Occipital lobe (tissue), 2 donors: ENCODE data around the gene STAT4. TPM values are rescaled to one million over a fixed set of nuclear protein-coding genes. Genes with fewer than 3 reads are reported as not detected.

ENCODE experiments used
- DNase-seq: peaks from one replicate; lab custom pipeline; 2025; lab: John Stamatoyannopoulos, UW
- total RNA-seq: library from RNA; depleted of rRNA; stranded (reverse); fragments of >200 nt; gene quantifications from one replicate; pipeline ENCODE4 v1.2.3, GENCODE V29; 2014

The STAT4 gene, protein sequence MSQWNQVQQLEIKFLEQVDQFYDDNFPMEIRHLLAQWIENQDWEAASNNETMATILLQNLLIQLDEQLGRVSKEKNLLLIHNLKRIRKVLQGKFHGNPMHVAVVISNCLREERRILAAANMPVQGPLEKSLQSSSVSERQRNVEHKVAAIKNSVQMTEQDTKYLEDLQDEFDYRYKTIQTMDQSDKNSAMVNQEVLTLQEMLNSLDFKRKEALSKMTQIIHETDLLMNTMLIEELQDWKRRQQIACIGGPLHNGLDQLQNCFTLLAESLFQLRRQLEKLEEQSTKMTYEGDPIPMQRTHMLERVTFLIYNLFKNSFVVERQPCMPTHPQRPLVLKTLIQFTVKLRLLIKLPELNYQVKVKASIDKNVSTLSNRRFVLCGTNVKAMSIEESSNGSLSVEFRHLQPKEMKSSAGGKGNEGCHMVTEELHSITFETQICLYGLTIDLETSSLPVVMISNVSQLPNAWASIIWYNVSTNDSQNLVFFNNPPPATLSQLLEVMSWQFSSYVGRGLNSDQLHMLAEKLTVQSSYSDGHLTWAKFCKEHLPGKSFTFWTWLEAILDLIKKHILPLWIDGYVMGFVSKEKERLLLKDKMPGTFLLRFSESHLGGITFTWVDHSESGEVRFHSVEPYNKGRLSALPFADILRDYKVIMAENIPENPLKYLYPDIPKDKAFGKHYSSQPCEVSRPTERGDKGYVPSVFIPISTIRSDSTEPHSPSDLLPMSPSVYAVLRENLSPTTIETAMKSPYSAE
- 1.2 TPM for total RNA-seq

DNA sequence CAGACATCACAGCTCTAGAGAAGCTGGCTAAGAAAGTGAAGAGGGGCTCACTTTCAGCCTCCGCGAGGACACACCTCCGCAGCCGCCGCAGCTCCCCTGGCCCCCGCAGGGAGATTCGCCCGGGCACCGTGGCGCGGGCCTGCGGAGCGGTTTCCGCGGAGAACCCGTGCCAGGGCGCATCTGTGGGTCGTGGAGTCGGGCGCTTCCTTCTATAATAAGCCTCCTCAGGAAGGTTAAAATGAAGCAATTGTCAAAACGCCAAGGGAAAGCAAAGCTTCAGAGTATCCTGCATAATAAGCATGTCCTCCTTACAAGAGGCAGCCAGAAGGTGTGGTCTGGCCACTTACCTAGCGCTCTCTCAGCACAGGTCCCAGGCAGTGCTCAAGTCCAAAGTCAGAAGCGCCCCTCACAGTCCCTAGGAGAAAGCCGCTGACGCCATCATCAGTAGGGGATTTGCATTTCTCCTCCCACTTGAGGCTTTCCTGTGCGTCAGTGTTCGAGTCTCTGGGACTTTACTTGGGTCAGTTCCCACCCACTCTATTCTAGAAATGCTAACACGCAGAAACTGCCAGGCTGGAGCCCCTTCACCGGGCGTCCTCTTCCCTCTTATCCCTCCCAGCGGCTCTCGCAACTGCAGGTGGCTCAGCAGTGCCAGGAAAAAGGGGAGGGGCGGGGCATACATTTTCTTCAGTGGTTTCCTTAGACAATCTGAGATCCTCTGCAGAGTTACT is at the start of gene STAT4:
STAT4 (minus strand) TSS at position 395 of the 731 bp plus-strand sequence. CDS start 2,791 bp downstream, outside the sequence.
- peak; percentile 30 for DNase-seq

DNA sequence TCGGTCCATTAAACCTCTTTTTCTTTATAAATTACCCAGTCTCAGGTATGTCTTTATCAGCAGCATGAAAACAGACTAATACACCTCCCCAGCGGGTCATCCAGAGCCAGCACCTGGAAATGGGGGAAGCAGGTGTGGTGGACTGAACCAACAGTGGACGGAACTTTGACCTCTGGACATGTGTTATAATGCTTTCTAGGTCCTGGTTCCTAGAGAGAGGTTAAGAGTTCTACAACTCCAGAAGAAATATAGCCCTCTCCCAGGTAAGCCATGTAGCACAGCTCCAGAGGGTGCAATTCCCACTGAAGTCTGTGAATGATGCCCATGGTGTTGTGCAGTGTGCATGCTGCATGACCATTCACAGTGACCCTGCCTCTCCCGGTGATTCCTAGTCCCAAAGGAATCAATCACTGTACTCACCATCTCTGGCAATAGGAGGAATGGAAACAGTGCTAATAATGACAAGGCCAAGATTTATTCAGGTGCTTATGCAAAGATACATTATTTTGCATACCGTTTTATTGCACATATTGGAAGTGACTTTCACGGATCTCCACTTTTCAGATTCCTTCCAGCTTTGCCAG is 49.2 kb upstream of the STAT4 start:
- DNase-seq: no peak

DNA sequence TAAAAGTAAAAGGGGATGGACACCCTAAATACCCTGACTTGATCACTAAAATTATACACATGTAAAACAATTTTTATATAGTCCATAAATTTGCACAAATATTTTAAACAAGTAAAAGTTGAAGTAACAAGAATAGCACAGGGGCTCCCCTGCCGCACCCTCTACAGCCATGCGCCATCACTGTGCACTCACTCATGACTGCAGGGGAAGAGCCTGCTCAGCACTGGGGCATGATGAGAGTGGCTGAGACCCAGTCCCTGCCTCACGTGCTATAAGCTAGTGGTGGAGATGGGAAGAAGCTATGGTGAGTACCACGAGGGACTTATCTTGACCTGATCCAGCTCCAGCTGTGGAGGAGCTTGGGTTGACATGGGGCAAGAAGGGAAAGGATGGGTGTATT is 47.5 kb upstream of the STAT4 start:
- DNase-seq: no peak

DNA sequence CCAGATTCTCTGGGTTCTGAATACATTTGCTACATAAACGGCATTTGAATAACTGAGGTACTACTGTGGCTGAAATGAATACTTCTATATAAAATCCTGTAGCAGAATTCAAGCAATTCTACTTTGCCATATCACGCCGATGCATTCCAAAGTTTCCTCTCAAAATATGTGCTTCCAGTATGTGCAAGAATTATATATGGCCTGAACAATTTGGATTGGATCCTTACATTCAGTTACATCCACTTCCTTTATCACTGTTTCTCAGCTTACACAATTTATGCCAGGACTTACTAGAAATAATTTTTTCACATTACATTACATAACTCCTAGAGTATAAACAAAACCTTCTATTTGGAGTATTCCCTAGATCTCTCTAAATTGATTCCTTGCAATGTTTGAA is 46.3 kb upstream of the STAT4 start:
- DNase-seq: no peak

DNA sequence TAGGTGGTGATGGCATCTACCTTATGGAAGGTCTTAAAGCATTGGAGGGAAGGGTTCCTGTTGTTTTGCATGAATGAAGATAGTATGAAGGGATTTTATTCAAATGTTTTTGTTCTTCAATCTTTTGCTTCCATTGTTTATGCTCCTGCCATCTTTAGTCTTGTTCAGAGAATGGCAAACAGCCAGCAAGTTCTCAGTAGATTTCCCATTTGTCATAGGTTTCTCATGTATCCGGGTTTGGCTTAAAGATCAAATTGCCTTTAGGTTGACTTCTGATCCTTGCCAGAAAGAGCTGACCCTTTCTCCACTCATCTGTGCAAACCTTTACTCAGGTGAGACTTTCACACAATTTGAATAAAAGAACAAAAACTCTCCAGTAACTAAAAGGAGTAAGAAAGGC is 44.2 kb upstream of the STAT4 start:
- DNase-seq: no peak

GRCh38 chr2:191190861-191191552 is 40.2 kb upstream of the STAT4 start:
- no peak for DNase-seq

- DNase-seq: no peak
Measured at GRCh38 chr2:191190435-191190834, 39.6 kb upstream of the STAT4 start.

DNA sequence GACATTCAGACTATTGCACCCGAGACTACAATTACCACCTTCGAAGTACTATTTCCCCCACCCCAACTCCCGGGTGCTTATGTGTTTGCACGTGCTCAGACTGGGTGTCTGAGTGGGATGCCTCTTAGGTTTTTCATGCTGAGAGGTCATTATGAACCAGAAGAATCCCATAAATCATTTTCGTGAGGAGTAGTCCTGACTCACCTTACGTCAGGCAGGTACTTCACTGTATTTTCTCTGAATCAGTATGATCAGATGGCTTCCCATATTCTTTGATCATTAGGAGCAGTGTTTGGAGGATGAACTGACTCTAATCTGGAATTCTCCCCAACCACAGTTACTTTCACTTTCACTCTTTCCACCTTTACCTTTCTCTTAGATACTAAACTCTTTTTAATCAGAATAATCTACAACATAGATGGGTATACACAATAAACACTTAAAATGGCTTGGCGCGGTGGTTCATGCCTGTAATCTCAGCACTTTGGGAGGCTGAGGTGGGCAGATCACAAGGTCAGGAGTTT is 38.4 kb upstream of the STAT4 start:
- DNase-seq: no peak

DNA sequence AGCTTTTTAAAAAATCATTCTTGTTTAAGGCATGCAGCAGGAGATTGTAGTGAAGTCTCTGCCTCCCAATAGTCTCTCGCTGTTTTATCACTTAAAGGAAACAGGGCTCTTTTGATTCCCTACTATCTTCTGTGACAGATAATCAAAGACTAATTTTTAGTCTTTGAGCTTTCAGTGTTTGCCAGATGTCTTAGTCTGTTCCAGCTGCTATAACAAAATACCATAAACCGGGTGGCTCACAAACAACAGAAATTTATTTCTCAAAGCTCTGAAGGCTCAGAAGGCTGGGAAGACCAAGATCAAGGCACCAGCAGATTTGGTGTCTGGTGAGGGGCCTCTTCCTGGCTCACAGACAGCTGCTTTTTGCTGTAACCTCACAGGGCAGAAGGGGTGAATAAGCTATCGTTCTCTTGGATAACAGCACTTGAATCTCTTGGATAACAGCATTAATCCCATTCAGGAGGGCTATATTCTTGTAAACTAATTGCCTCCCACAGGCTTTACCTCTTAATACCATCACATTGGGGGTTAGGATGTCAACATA is 37.8 kb upstream of the STAT4 start:
- DNase-seq: no peak

DNA sequence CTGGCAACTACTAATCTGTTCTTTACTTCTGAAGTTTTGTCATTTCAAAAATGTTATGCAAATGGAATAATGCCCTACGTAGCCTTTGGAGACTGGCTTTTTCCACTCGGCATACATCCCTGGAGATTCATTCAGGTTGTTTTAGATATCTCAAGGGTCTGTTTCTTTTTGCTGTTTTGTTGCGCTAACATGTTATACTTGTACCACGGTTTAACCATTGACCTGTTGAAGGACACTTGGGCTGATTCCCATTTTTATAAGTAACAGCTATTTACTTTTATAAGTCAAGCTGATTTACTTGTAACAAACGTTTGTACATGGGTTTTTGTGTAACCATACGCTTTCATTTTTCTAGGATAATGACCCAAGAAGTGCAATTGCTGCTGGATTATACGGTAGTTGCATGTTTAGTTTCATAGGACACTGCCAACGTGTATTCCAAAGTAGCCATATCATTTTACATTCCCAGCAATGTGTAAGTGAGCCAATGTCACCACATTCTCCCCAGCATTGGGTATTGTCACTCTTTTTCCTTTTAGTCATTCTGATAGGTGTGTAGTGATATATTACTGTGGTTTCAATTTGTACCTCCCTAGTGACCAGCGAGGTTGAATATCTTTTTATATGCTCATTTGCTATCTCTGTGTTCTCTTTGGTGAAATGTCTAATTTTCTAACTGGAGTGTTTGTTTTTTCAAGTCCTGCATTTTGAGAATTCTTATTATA is 36.5 kb upstream of the STAT4 start:
- DNase-seq: no peak

DNA sequence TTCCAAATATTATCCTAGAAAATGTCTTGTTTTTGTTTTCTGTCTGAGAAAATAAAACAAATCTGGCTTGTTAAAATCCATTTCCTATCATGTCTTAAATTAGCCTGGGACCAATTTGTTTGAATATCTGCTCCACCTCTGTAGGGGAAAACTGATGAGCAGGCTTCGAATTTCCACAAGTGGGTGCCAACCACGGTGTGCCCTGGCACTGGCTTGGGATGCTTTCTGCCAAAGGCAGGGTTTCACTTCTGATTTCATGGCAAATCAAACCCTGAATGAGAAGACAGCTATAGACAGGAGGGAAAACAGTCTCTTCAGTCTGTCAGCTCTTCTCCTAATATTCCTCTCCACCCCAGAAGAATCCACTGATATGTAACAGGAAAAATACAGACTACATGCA is 33.7 kb upstream of the STAT4 start:
- no peak for DNase-seq

GRCh38 chr2:191183516-191183915 is 32.7 kb upstream of the STAT4 start:
- DNase-seq: no peak

DNA sequence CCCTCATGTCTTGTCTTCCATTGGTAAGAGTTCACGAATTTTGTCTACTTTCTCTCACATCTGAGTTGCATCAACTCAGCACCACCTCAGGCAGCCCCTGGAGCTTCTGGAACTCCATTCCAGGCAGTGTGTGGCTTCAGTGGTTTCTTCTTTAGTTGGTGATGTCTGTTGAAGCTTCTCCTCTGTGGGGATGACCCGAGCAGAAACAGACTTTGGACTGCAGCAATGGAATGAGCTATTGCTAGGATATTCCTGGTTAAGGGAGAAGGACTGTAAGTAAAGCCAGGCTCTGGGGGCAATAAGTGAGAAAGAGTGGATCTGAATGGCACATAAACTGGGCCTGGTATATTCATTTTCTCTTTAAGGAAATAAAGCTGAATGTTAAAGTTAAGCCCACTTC is 32.3 kb upstream of the STAT4 start:
- DNase-seq: no peak

DNA sequence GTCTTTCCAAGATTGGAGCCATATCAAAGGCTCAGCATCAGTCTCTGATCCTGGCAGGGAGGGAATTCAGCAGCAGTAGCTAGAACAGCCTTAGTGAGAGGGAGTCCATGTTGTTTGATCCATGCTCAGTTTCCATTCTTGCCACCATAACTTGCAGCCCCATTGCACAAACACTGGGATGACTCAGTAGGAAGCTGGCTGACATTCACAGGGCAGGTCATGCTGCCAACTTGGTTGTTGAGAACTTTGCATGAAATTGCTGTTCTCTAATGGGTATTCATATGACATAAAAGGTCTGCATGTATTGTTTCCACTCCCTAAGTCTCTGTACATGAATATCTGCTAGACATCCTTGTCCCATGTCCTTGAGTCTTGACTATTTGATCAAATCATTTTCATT is 29.9 kb upstream of the STAT4 start:
- no peak for DNase-seq

DNA sequence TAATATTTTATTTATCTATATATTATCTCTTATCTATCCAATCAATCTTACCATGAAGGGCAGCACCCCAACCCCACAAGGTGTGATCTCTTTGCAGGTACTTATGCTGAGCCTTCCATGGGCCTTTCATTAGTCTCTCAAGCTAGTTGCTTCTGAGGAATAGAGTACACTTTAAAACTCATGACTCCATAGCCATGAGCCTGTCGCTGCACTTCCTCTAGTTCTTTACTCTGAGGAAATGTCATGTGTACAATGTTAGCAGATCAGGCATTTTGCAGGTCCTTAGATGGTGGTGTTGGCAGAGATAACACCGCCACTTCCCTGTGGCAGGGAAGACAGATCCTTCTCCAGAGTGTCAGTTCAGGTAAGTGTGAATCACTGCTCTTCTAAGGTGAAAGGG is 29.5 kb upstream of the STAT4 start:
- DNase-seq: no peak

- DNase-seq: no peak
Measured at GRCh38 chr2:191178806-191179514, 28.2 kb upstream of the STAT4 start.

GRCh38 chr2:191177751-191178736 is 27.2 kb upstream of the STAT4 start:
- DNase-seq: no peak

GRCh38 chr2:191176801-191177438 is 26.1 kb upstream of the STAT4 start:
- no peak for DNase-seq
